Vagina (tissue), 2 donors: ENCODE measurements around the gene MRPL1.

Experiments
- CTCF ChIP-seq, 3 experiments: fragments of 450-650 bp in 2 of 3; fragments of 200-600 bp in 1 of 3; sonication (generic) in 1 of 3; IDR thresholded peaks; one replicate each; pipeline ENCODE4 v1.5.1; 2017 to 2019; ENCODE audit warnings: antibody characterized with exemption in 3 of 3, mild to moderate bottlenecking in 2 of 3, moderate library complexity in 2 of 3
- POLR2A ChIP-seq, 2 donors: fragments of 450-650 bp; IDR thresholded peaks; one replicate each; pipeline ENCODE4 v1.6.1; 2017; ENCODE audit warnings: antibody characterized with exemption in 2 of 2, mild to moderate bottlenecking in 2 of 2, moderate library complexity in 2 of 2
- POLR2AphosphoS5 ChIP-seq, 2 donors: sonication (generic); formaldehyde crosslinking; IDR thresholded peaks; one replicate each; pipeline ENCODE4 v1.9.0; 2017; ENCODE audit warnings: antibody characterized with exemption in 2 of 2, mild to moderate bottlenecking in 2 of 2, low read depth in 1 of 2; ENCODE audit not compliant: insufficient read depth in 1 of 2

- no peak for TF ChIP-seq CTCF (IDR thresholded peaks at IDR 0.05)
- TF ChIP-seq POLR2AphosphoS5 (IDR thresholded peaks at IDR 0.05; ENCODE audit: insufficient read depth in 1 of 2, low read depth in 1 of 2), result no peak
- TF ChIP-seq POLR2A (IDR thresholded peaks at IDR 0.05), result no peak
These were observed 55.0 kb downstream of the MRPL1 start for GRCh38 chr4:77917601-77918000.
